HL-60 (cell line): ENCODE results near the gene RNF151.

Experiments
- CTCF ChIP-seq: IDR thresholded peaks from one replicate; pipeline ENCODE4 v1.5.1; 2011; ENCODE audit warnings: low read length, control low read depth, inconsistent platforms; ENCODE audit not compliant: insufficient read depth
- POLR2AphosphoS5 ChIP-seq: IDR thresholded peaks from 2 replicates; pipeline ENCODE4 v1.6.1; 2012; ENCODE audit warnings: low read depth

GRCh38 chr16:2015117-2015946, 48.7 kb downstream of the RNF151 start:
- TF ChIP-seq CTCF, result no peak
- TF ChIP-seq POLR2AphosphoS5, result no peak
